ENCODE results near the gene GNAQ. TPM values are rescaled to one million over a fixed set of nuclear protein-coding genes. Genes with fewer than 3 reads are reported as not detected.
"Not testable (repeated sequence)": the region's sequence is repeated elsewhere in the genome, so short reads cannot be mapped to it uniquely, and the experiment has no call there.

The GNAQ gene
- polyA plus RNA-seq, 1 donor (not counting 4 experiments of a cell fraction or from before 2014, with no cell fraction given) = 64.3 TPM

GRCh38 chr9:77860953-77861352 is 170.7 kb downstream of the GNAQ start:
- H2AFZ ChIP-seq (ENCODE audit: control insufficient read depth, low read length); H3K9ac ChIP-seq (ENCODE audit: control insufficient read depth, extremely low read depth, insufficient read depth, low read length); H3K27me3 ChIP-seq (ENCODE audit: control insufficient read depth, extremely low read depth, insufficient read depth, low read length); dilution Hi-C loops (cut with MboI; ENCODE audit: extremely low pct_ligation_motif_present, low sequenced_read_pairs); H3K9me3 ChIP-seq (ENCODE audit: control insufficient read depth, low read depth, low read length); H3K4me3 ChIP-seq (ENCODE audit: control insufficient read depth in 2 of 3, extremely low read depth in 1 of 3, insufficient read depth in 2 of 3, low read depth in 1 of 3, low read length in 3 of 3); H3K4me2 ChIP-seq (ENCODE audit: control insufficient read depth, extremely low read depth, insufficient read depth, low read depth, low read length); FAIRE-seq; H4K20me1 ChIP-seq (ENCODE audit: control insufficient read depth, extremely low read depth, insufficient read depth, low read length); H3K27ac ChIP-seq (ENCODE audit: control insufficient read depth, insufficient read depth, low read length); DNase-seq (ENCODE audit: low read depth, low spot score); H3K36me3 ChIP-seq (ENCODE audit: control insufficient read depth in 2 of 2, extremely low read depth in 1 of 2, insufficient read depth in 2 of 2, low read length in 2 of 2); H3K9me1 ChIP-seq (ENCODE audit: control insufficient read depth, extremely low read depth, insufficient read depth, low read length): not testable (repeated sequence)
- Histone ChIP-seq H3K4me1 (ENCODE audit: control insufficient read depth, extremely low read depth, insufficient read depth, low read length) (peaks cover 15% of the 10 kb centered on the region), H3K79me2 (ENCODE audit: control insufficient read depth, insufficient read depth, low read length) (peaks cover 18% of the 10 kb centered on the region)

GRCh38 chr9:77857513-77858259 is 173.9 kb downstream of the GNAQ start:
- H3K27me3 ChIP-seq (ENCODE audit: control insufficient read depth, extremely low read depth, insufficient read depth, low read length) = no peaks in the 10 kb centered on the region
- TF ChIP-seq EZH2 (IDR thresholded peaks at IDR 0.05; ENCODE audit: low read length) = no peak
- no peak for TF ChIP-seq CTCF (optimal IDR thresholded peaks at IDR 0.05 in 1 of 3, IDR thresholded peaks at IDR 0.05 in 1 of 3, conservative IDR thresholded peaks at IDR 0.05 in 1 of 3; ENCODE audit: extremely low read depth in 1 of 3, insufficient read depth in 2 of 3, low read length in 3 of 3)
- peaks cover 15% of the 10 kb centered on the region for H3K4me1 ChIP-seq (ENCODE audit: control insufficient read depth, extremely low read depth, insufficient read depth, low read length)
- H3K79me2 ChIP-seq (ENCODE audit: control insufficient read depth, insufficient read depth, low read length) = peaks cover 18% of the 10 kb centered on the region
- no peaks in the 10 kb centered on the region for H3K9me3 ChIP-seq (ENCODE audit: control insufficient read depth, low read depth, low read length)
- DNase-seq (ENCODE audit: low read depth, low spot score) = no peak
- dilution Hi-C loops (cut with MboI; ENCODE audit: extremely low pct_ligation_motif_present, low sequenced_read_pairs) = no loop called here
- H3K9ac ChIP-seq (ENCODE audit: control insufficient read depth, extremely low read depth, insufficient read depth, low read length) = no peak overlapping the region
- FAIRE-seq = no peak
- no peak overlapping the region for H3K4me3 ChIP-seq (ENCODE audit: control insufficient read depth in 2 of 3, extremely low read depth in 1 of 3, insufficient read depth in 2 of 3, low read depth in 1 of 3, low read length in 3 of 3)
- H3K27ac ChIP-seq (ENCODE audit: control insufficient read depth, insufficient read depth, low read length) = no peak overlapping the region
- H3K9me1 ChIP-seq (ENCODE audit: control insufficient read depth, extremely low read depth, insufficient read depth, low read length) = peaks cover 4% of the 10 kb centered on the region
- no peaks in the 10 kb centered on the region for H4K20me1 ChIP-seq (ENCODE audit: control insufficient read depth, extremely low read depth, insufficient read depth, low read length)
- no peak overlapping the region for H2AFZ ChIP-seq (ENCODE audit: control insufficient read depth, low read length)
- H3K36me3 ChIP-seq (ENCODE audit: control insufficient read depth in 2 of 2, extremely low read depth in 1 of 2, insufficient read depth in 2 of 2, low read length in 2 of 2) = no peaks in the 10 kb centered on the region
- H3K4me2 ChIP-seq (ENCODE audit: control insufficient read depth, extremely low read depth, insufficient read depth, low read depth, low read length) = no peak overlapping the region

- no peak for DNase-seq (ENCODE audit: low read depth, low spot score)
- no peak overlapping the region for H2AFZ ChIP-seq (ENCODE audit: control insufficient read depth, low read length)
- H3K4me2 ChIP-seq (ENCODE audit: control insufficient read depth, extremely low read depth, insufficient read depth, low read depth, low read length) = peak overlapping the region; percentile 51
- no peak overlapping the region for H3K27ac ChIP-seq (ENCODE audit: control insufficient read depth, insufficient read depth, low read length)
- H3K9me3 ChIP-seq (ENCODE audit: control insufficient read depth, low read depth, low read length) = no peaks in the 10 kb centered on the region
- H3K79me2 ChIP-seq (ENCODE audit: control insufficient read depth, insufficient read depth, low read length) = peaks cover 18% of the 10 kb centered on the region
- H3K4me3 ChIP-seq (ENCODE audit: control insufficient read depth in 2 of 3, extremely low read depth in 1 of 3, insufficient read depth in 2 of 3, low read depth in 1 of 3, low read length in 3 of 3) = no peak overlapping the region
- H3K36me3 ChIP-seq (ENCODE audit: control insufficient read depth in 2 of 2, extremely low read depth in 1 of 2, insufficient read depth in 2 of 2, low read length in 2 of 2) = no peaks in the 10 kb centered on the region
- FAIRE-seq = no peak
- peaks cover 4% of the 10 kb centered on the region for H3K9me1 ChIP-seq (ENCODE audit: control insufficient read depth, extremely low read depth, insufficient read depth, low read length)
- dilution Hi-C loops (cut with MboI; ENCODE audit: extremely low pct_ligation_motif_present, low sequenced_read_pairs) = no loop called here
- no peaks in the 10 kb centered on the region for H3K27me3 ChIP-seq (ENCODE audit: control insufficient read depth, extremely low read depth, insufficient read depth, low read length)
- H3K9ac ChIP-seq (ENCODE audit: control insufficient read depth, extremely low read depth, insufficient read depth, low read length) = no peak overlapping the region
- H3K4me1 ChIP-seq (ENCODE audit: control insufficient read depth, extremely low read depth, insufficient read depth, low read length) = peaks cover 15% of the 10 kb centered on the region
- no peaks in the 10 kb centered on the region for H4K20me1 ChIP-seq (ENCODE audit: control insufficient read depth, extremely low read depth, insufficient read depth, low read length)
- TF ChIP-seq CTCF (optimal IDR thresholded peaks at IDR 0.05 in 1 of 3, IDR thresholded peaks at IDR 0.05 in 1 of 3, conservative IDR thresholded peaks at IDR 0.05 in 1 of 3; ENCODE audit: extremely low read depth in 1 of 3, insufficient read depth in 2 of 3, low read length in 3 of 3) = no peak
- no peak for TF ChIP-seq EZH2 (IDR thresholded peaks at IDR 0.05; ENCODE audit: low read length)
These were observed 175.0 kb downstream of the GNAQ start for GRCh38 chr9:77856615-77857014.

Data from keratinocyte (primary cell).